ENCODE results near the gene ZNF213. TPM values are rescaled to one million over a fixed set of nuclear protein-coding genes. Genes with fewer than 3 reads are reported as not detected.

ZNF213 gene
- polyA plus RNA-seq, 3 donors = 1.5 to 2.6 (median 1.8) TPM

DNA sequence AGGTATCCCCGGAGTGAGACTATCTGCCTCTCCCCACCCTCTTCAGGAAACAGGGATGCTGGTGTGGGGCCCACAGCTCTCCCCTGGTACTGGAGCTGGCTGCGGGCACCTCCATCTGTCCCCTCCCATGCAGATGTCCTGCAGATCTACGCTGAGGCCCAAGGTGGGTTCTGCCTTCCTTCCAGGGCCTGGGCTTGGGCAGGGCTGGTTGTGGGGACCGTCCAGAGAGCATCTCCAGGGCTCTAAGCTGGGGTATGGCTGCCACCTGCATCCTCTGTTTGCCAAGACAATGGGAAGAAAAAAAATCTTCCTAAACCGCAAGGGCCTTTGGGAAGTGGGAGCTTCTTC lies 12.9 kb downstream of the ZNF213 start:
- Histone ChIP-seq H3K79me2 (ENCODE audit: insufficient read depth, low read length) (no peaks in the 10 kb centered on the region), H2AFZ (ENCODE audit: insufficient read depth, low read depth, low read length, poor library complexity, severe bottlenecking) (no peak overlapping the region), H3K27ac (ENCODE audit: low read depth in 1 of 2, low read length in 2 of 2) (no peak overlapping the region), H4K20me1 (ENCODE audit: insufficient read depth, low read length) (no peaks in the 10 kb centered on the region), H3K4me2 (replicated peaks; ENCODE audit: extremely low read depth, low read length, poor library complexity, severe bottlenecking) (no peak overlapping the region), H3K36me3 (replicated peaks in 1 of 2; ENCODE audit: control insufficient read depth in 1 of 2, insufficient read depth in 2 of 2, low read length in 2 of 2) (peaks cover 0 to 5% of the 10 kb centered on the region in 2 donors), H3K27me3 (ENCODE audit: control insufficient read depth in 2 of 2, insufficient read depth in 2 of 2, low read length in 2 of 2) (peaks cover 4 to 18% of the 10 kb centered on the region in 2 donors), H3K9ac (ENCODE audit: insufficient read depth, low read length, poor library complexity, severe bottlenecking) (no peak overlapping the region), H3K4me1 (ENCODE audit: control insufficient read depth in 1 of 2, insufficient read depth in 2 of 2, low read length in 2 of 2) (peaks cover 32 to 36% of the 10 kb centered on the region in 2 donors), H3K9me3 (replicated peaks in 1 of 2; ENCODE audit: control insufficient read depth in 1 of 2, insufficient read depth in 1 of 2, low read length in 2 of 2) (no peaks in the 10 kb centered on the region), H3K4me3 (replicated peaks in 1 of 3; ENCODE audit: low read depth in 2 of 3, low read length in 3 of 3) (no peak overlapping the region)
- Mint-ChIP-seq H3K4me3 (no peak overlapping the region), H3K36me3 (peaks cover 3 to 6% of the 10 kb centered on the region in 2 donors), H3K4me1 (peaks cover 28% of the 10 kb centered on the region), H3K27ac (no peak overlapping the region), H3K27me3 (ENCODE audit: low read depth in 3 of 3) (peaks cover 18 to 39% (median 31%) of the 10 kb centered on the region in 3 donors), H3K9me3 (peaks cover 0 to 9% (median 6%) of the 10 kb centered on the region in 7 donors)
- intact Hi-C loops (cut with micrococcal nuclease) = no loop called here
- 93% methylated on average over 5 of the region's 5 CpGs for WGBS (ENCODE audit: insufficient coverage)
- no peak for DNase-seq
- TF ChIP-seq, protein P1, sequence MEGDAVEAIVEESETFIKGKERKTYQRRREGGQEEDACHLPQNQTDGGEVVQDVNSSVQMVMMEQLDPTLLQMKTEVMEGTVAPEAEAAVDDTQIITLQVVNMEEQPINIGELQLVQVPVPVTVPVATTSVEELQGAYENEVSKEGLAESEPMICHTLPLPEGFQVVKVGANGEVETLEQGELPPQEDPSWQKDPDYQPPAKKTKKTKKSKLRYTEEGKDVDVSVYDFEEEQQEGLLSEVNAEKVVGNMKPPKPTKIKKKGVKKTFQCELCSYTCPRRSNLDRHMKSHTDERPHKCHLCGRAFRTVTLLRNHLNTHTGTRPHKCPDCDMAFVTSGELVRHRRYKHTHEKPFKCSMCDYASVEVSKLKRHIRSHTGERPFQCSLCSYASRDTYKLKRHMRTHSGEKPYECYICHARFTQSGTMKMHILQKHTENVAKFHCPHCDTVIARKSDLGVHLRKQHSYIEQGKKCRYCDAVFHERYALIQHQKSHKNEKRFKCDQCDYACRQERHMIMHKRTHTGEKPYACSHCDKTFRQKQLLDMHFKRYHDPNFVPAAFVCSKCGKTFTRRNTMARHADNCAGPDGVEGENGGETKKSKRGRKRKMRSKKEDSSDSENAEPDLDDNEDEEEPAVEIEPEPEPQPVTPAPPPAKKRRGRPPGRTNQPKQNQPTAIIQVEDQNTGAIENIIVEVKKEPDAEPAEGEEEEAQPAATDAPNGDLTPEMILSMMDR (IDR thresholded peaks at IDR 0.05) = no peak

GRCh38 chr16:3148256-3149192 lies 13.7 kb downstream of the ZNF213 start:
- intact Hi-C loops (cut with micrococcal nuclease) = no loop called here
- H3K9me3 Mint-ChIP-seq = peaks cover 0 to 10% (median 6%) of the 10 kb centered on the region in 7 donors

More at GRCh38 chr16:3148256-3149192, 13.7 kb downstream of the ZNF213 start:
- Histone ChIP-seq H3K36me3 (replicated peaks in 1 of 2; ENCODE audit: control insufficient read depth in 1 of 2, insufficient read depth in 2 of 2, low read length in 2 of 2) (no peaks in the 10 kb centered on the region), H4K20me1 (ENCODE audit: insufficient read depth, low read length) (no peaks in the 10 kb centered on the region), H3K4me1 (ENCODE audit: control insufficient read depth in 1 of 2, insufficient read depth in 2 of 2, low read length in 2 of 2) (peaks cover 33 to 38% of the 10 kb centered on the region in 2 donors), H3K4me3 (replicated peaks in 1 of 3; ENCODE audit: low read depth in 2 of 3, low read length in 3 of 3) (no peak overlapping the region), H3K27ac (ENCODE audit: low read depth in 1 of 2, low read length in 2 of 2) (no peak overlapping the region), H2AFZ (ENCODE audit: insufficient read depth, low read depth, low read length, poor library complexity, severe bottlenecking) (no peak overlapping the region), H3K9ac (ENCODE audit: insufficient read depth, low read length, poor library complexity, severe bottlenecking) (no peak overlapping the region), H3K4me2 (replicated peaks; ENCODE audit: extremely low read depth, low read length, poor library complexity, severe bottlenecking) (no peak overlapping the region), H3K79me2 (ENCODE audit: insufficient read depth, low read length) (no peaks in the 10 kb centered on the region), H3K9me3 (replicated peaks in 1 of 2; ENCODE audit: control insufficient read depth in 1 of 2, insufficient read depth in 1 of 2, low read length in 2 of 2) (no peaks in the 10 kb centered on the region), H3K27me3 (ENCODE audit: control insufficient read depth in 2 of 2, insufficient read depth in 2 of 2, low read length in 2 of 2) (peaks cover 4 to 26% of the 10 kb centered on the region in 2 donors)
- no peak overlapping the region for H3K27ac Mint-ChIP-seq
- peak overlapping the region in 1 of 2 donors; percentile 87 for H3K4me3 Mint-ChIP-seq
- H3K27me3 Mint-ChIP-seq (ENCODE audit: low read depth in 3 of 3) = peaks cover 24 to 42% (median 37%) of the 10 kb centered on the region in 3 donors
- no peak for DNase-seq
- WGBS (ENCODE audit: insufficient coverage) = 93% methylated on average over 7 of the region's 13 CpGs
- H3K36me3 Mint-ChIP-seq = peaks cover under 1 to 2% of the 10 kb centered on the region in 2 donors
- TF ChIP-seq, protein P1 (IDR thresholded peaks at IDR 0.05) = no peak
- H3K4me1 Mint-ChIP-seq = peaks cover 29% of the 10 kb centered on the region

Measured in CD14-positive monocyte (primary cell).